ENCODE data around the gene DCDC1.
A peak's percentile ranks its signal among the peaks of the same experiment; 100 is the strongest.

The DCDC1 gene

GRCh38 chr11:31355131-31355530, 14.4 kb downstream of the DCDC1 start:
- WGBS (ENCODE audit: extremely low coverage, insufficient coverage, low lambda C conversion rate): no CpG with 5 or more reads among the region's 2 CpGs
- no peaks in the 10 kb centered on the region for H3K36me3 ChIP-seq (ENCODE audit: control insufficient read depth, insufficient read depth, low read length)

GRCh38 chr11:31351168-31351567, 18.4 kb downstream of the DCDC1 start:
- Histone ChIP-seq H3K79me1 (ENCODE audit: low read length) (no peaks in the 10 kb centered on the region), H2AK5ac (ENCODE audit: low read length) (no peak overlapping the region), H2BK120ac (ENCODE audit: low read depth, low read length) (no peak overlapping the region), H3K18ac (ENCODE audit: low read length) (no peak overlapping the region), H3K4me3 (ENCODE audit: low read length) (no peak overlapping the region), H4K8ac (ENCODE audit: low read depth, low read length) (no peak overlapping the region), H3K36me3 (ENCODE audit: control insufficient read depth, insufficient read depth, low read length) (no peaks in the 10 kb centered on the region), H2BK5ac (ENCODE audit: low read length) (no peak overlapping the region), H3K27ac (ENCODE audit: low read depth, low read length) (no peak overlapping the region), H3K4me1 (ENCODE audit: control insufficient read depth, low read depth, low read length) (no peaks in the 10 kb centered on the region), H3K27me3 (ENCODE audit: insufficient read depth, low read length, poor library complexity) (no peaks in the 10 kb centered on the region), H3K4me2 (ENCODE audit: low read length) (no peak overlapping the region), H3K79me2 (ENCODE audit: control insufficient read depth, insufficient read depth, low read length) (no peaks in the 10 kb centered on the region), H3K9ac (ENCODE audit: low read length) (no peak overlapping the region), H2BK15ac (replicated peaks; ENCODE audit: low read depth) (no peak overlapping the region), H3K4ac (ENCODE audit: low read depth, low read length) (no peak overlapping the region), H4K5ac (ENCODE audit: low read length) (no peak overlapping the region), H3K23ac (ENCODE audit: low read length) (no peak overlapping the region), H3K56ac (ENCODE audit: low read length) (no peak overlapping the region)
- no peak for DNase-seq

More at GRCh38 chr11:31355131-31355530, 14.4 kb downstream of the DCDC1 start:
- Histone ChIP-seq H3K27me3 (ENCODE audit: insufficient read depth, low read length, poor library complexity) (no peaks in the 10 kb centered on the region), H2AK5ac (ENCODE audit: low read length) (no peak overlapping the region), H2BK5ac (ENCODE audit: low read length) (no peak overlapping the region), H3K79me1 (ENCODE audit: low read length) (no peaks in the 10 kb centered on the region), H3K4ac (ENCODE audit: low read depth, low read length) (no peak overlapping the region), H4K5ac (ENCODE audit: low read length) (no peak overlapping the region), H3K23ac (ENCODE audit: low read length) (no peak overlapping the region), H2BK120ac (ENCODE audit: low read depth, low read length) (no peak overlapping the region), H3K4me1 (ENCODE audit: control insufficient read depth, low read depth, low read length) (no peaks in the 10 kb centered on the region), H3K4me2 (ENCODE audit: low read length) (no peak overlapping the region), H3K4me3 (ENCODE audit: low read length) (no peak overlapping the region), H3K9ac (ENCODE audit: low read length) (no peak overlapping the region), H3K79me2 (ENCODE audit: control insufficient read depth, insufficient read depth, low read length) (no peaks in the 10 kb centered on the region), H3K27ac (ENCODE audit: low read depth, low read length) (no peak overlapping the region), H2BK15ac (replicated peaks; ENCODE audit: low read depth) (no peak overlapping the region), H4K8ac (ENCODE audit: low read depth, low read length) (no peak overlapping the region), H3K18ac (ENCODE audit: low read length) (no peak overlapping the region), H3K56ac (ENCODE audit: low read length) (no peak overlapping the region)
- DNase-seq: no peak

DNA sequence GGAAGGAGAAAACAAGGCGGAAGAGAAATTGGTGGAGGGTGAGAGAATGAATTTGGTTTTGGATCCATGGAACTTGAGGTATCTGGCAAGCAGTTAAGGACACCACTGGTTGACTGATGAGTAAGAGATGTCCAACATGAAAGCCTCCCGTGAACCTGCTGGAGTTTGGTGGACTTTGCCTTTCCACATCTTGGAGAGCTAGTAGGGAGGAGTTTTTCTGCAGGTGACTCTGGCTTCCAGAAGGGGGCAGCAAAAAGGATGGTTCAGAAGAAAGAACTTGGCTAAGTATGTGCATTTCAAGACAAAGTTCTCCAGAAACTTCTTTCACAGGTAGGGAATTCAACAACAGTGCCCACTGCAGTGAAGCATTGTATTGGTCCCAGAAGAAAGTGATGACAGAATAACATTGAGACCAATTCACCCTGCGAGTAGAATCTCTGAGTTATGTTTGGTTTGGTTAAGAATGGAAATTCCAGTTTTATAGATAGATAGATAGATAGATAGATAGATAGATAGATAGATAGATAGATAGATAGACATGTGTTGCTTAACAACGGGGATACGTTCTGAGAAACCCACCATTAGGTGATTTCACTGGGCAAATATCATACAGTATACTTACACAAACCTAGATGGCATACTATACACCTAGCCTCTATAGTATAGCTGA, 28.5 kb downstream of the DCDC1 start:
- DNase-seq: peak; percentile 71
- 100% methylated on average over 1 of the region's 5 CpGs for WGBS (ENCODE audit: extremely low coverage, insufficient coverage, low lambda C conversion rate)
- H4K5ac ChIP-seq (ENCODE audit: low read length): no peak overlapping the region

DNA sequence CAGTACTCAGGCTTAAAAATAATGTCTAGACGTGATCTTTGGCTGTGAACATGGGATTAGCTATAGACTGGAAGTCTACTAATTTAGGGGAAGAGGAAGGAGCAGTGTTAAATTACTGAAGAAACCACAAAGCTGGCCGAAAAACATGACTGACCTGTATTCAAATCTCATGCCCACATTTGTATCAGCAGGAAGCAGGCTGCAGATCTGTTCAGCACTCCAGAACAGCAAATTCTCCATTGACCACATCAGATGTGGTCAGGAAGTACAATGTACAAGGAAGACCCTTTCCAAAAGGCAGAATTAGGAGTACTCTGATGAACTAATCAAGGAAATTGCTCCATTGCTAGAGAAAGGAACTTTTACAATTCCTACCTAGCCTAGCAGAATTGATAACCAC, 31.7 kb downstream of the DCDC1 start:
- Histone ChIP-seq H3K36me3 (ENCODE audit: control insufficient read depth, insufficient read depth, low read length) (no peaks in the 10 kb centered on the region), H4K5ac (ENCODE audit: low read length) (no peak overlapping the region), H3K4me3 (ENCODE audit: low read length) (no peak overlapping the region), H3K9ac (ENCODE audit: low read length) (no peak overlapping the region), H3K27me3 (ENCODE audit: insufficient read depth, low read length, poor library complexity) (no peaks in the 10 kb centered on the region), H3K18ac (ENCODE audit: low read length) (no peak overlapping the region), H3K27ac (ENCODE audit: low read depth, low read length) (no peak overlapping the region), H2BK5ac (ENCODE audit: low read length) (no peak overlapping the region), H3K4me2 (ENCODE audit: low read length) (no peak overlapping the region), H2BK120ac (ENCODE audit: low read depth, low read length) (no peak overlapping the region), H4K8ac (ENCODE audit: low read depth, low read length) (no peak overlapping the region), H2AK5ac (ENCODE audit: low read length) (no peak overlapping the region), H3K23ac (ENCODE audit: low read length) (no peak overlapping the region), H2BK15ac (replicated peaks; ENCODE audit: low read depth) (no peak overlapping the region), H3K4me1 (ENCODE audit: control insufficient read depth, low read depth, low read length) (no peaks in the 10 kb centered on the region), H3K79me2 (ENCODE audit: control insufficient read depth, insufficient read depth, low read length) (no peaks in the 10 kb centered on the region), H3K79me1 (ENCODE audit: low read length) (no peaks in the 10 kb centered on the region), H3K4ac (ENCODE audit: low read depth, low read length) (no peak overlapping the region), H3K56ac (ENCODE audit: low read length) (no peak overlapping the region)
- no CpG with 5 or more reads among the region's 2 CpGs for WGBS (ENCODE audit: extremely low coverage, insufficient coverage, low lambda C conversion rate)
- no peak for DNase-seq

More for the DNA sequence above, 28.5 kb downstream of the DCDC1 start:
- H3K79me1 ChIP-seq (ENCODE audit: low read length): no peaks in the 10 kb centered on the region
- no peak overlapping the region for H2BK5ac ChIP-seq (ENCODE audit: low read length)
- no peaks in the 10 kb centered on the region for H3K36me3 ChIP-seq (ENCODE audit: control insufficient read depth, insufficient read depth, low read length)
- no peak overlapping the region for H2BK120ac ChIP-seq (ENCODE audit: low read depth, low read length)
- H3K27me3 ChIP-seq (ENCODE audit: insufficient read depth, low read length, poor library complexity): no peaks in the 10 kb centered on the region
- H3K4me2 ChIP-seq (ENCODE audit: low read length): no peak overlapping the region
- no peak overlapping the region for H3K4ac ChIP-seq (ENCODE audit: low read depth, low read length)
- H3K18ac ChIP-seq (ENCODE audit: low read length): no peak overlapping the region
- H3K4me1 ChIP-seq (ENCODE audit: control insufficient read depth, low read depth, low read length): no peaks in the 10 kb centered on the region
- no peak overlapping the region for H2BK15ac ChIP-seq (replicated peaks; ENCODE audit: low read depth)
- no peak overlapping the region for H3K56ac ChIP-seq (ENCODE audit: low read length)
- no peaks in the 10 kb centered on the region for H3K79me2 ChIP-seq (ENCODE audit: control insufficient read depth, insufficient read depth, low read length)
- H3K4me3 ChIP-seq (ENCODE audit: low read length): no peak overlapping the region
- no peak overlapping the region for H3K9ac ChIP-seq (ENCODE audit: low read length)
- H3K27ac ChIP-seq (ENCODE audit: low read depth, low read length): no peak overlapping the region
- H2AK5ac ChIP-seq (ENCODE audit: low read length): no peak overlapping the region
- no peak overlapping the region for H4K8ac ChIP-seq (ENCODE audit: low read depth, low read length)
- H3K23ac ChIP-seq (ENCODE audit: low read length): no peak overlapping the region

GRCh38 chr11:31328697-31329096, 40.8 kb downstream of the DCDC1 start:
- Histone ChIP-seq H2AK5ac (ENCODE audit: low read length) (no peak overlapping the region), H3K79me2 (ENCODE audit: control insufficient read depth, insufficient read depth, low read length) (no peaks in the 10 kb centered on the region), H3K4me1 (ENCODE audit: control insufficient read depth, low read depth, low read length) (no peaks in the 10 kb centered on the region), H2BK5ac (ENCODE audit: low read length) (no peak overlapping the region), H2BK15ac (replicated peaks; ENCODE audit: low read depth) (no peak overlapping the region), H3K9ac (ENCODE audit: low read length) (no peak overlapping the region), H3K18ac (ENCODE audit: low read length) (no peak overlapping the region), H3K36me3 (ENCODE audit: control insufficient read depth, insufficient read depth, low read length) (no peaks in the 10 kb centered on the region), H3K27me3 (ENCODE audit: insufficient read depth, low read length, poor library complexity) (no peaks in the 10 kb centered on the region), H3K79me1 (ENCODE audit: low read length) (no peaks in the 10 kb centered on the region), H2BK120ac (ENCODE audit: low read depth, low read length) (no peak overlapping the region), H3K4me2 (ENCODE audit: low read length) (no peak overlapping the region), H3K27ac (ENCODE audit: low read depth, low read length) (no peak overlapping the region), H4K8ac (ENCODE audit: low read depth, low read length) (no peak overlapping the region), H3K23ac (ENCODE audit: low read length) (no peak overlapping the region), H3K4me3 (ENCODE audit: low read length) (no peak overlapping the region), H4K5ac (ENCODE audit: low read length) (no peak overlapping the region), H3K56ac (ENCODE audit: low read length) (no peak overlapping the region), H3K4ac (ENCODE audit: low read depth, low read length) (no peak overlapping the region)
- no CpG with 5 or more reads among the region's 6 CpGs for WGBS (ENCODE audit: extremely low coverage, insufficient coverage, low lambda C conversion rate)
- no peak for DNase-seq

DNA sequence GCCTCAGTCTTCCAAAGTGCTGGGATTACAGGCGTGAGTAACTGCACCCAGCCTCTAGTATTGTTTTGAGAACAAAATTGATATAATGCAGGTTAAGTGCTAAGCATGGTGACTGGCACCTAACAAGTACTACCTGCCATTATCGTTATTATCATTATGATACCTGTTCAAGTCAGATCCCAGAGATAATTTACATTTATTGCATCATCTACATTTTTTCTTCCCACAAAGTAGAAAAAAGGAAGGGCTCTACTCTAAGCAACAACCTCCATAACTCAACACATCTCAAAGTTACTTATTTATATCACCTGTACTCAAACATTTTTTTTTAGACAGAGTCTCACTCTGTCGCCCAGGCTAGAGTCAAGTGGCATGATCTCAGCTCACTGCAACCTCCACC, 42.1 kb downstream of the DCDC1 start:
- Histone ChIP-seq H3K4me3 (ENCODE audit: low read length) (no peak overlapping the region), H2BK5ac (ENCODE audit: low read length) (no peak overlapping the region), H3K4me1 (ENCODE audit: control insufficient read depth, low read depth, low read length) (no peaks in the 10 kb centered on the region), H2BK15ac (replicated peaks; ENCODE audit: low read depth) (no peak overlapping the region), H4K5ac (ENCODE audit: low read length) (no peak overlapping the region), H3K79me2 (ENCODE audit: control insufficient read depth, insufficient read depth, low read length) (no peaks in the 10 kb centered on the region), H3K27ac (ENCODE audit: low read depth, low read length) (no peak overlapping the region), H2AK5ac (ENCODE audit: low read length) (no peak overlapping the region), H4K8ac (ENCODE audit: low read depth, low read length) (no peak overlapping the region), H3K79me1 (ENCODE audit: low read length) (no peaks in the 10 kb centered on the region), H3K9ac (ENCODE audit: low read length) (no peak overlapping the region), H3K56ac (ENCODE audit: low read length) (no peak overlapping the region), H3K4ac (ENCODE audit: low read depth, low read length) (no peak overlapping the region), H3K23ac (ENCODE audit: low read length) (no peak overlapping the region), H2BK120ac (ENCODE audit: low read depth, low read length) (no peak overlapping the region), H3K4me2 (ENCODE audit: low read length) (no peak overlapping the region), H3K27me3 (ENCODE audit: insufficient read depth, low read length, poor library complexity) (no peaks in the 10 kb centered on the region), H3K18ac (ENCODE audit: low read length) (no peak overlapping the region), H3K36me3 (ENCODE audit: control insufficient read depth, insufficient read depth, low read length) (no peaks in the 10 kb centered on the region)
- WGBS (ENCODE audit: extremely low coverage, insufficient coverage, low lambda C conversion rate): no CpG with 5 or more reads among the region's 3 CpGs
- DNase-seq: no peak
